Muscle of arm (tissue), 14 donors: ENCODE results near the gene ZNF593. TPM values are rescaled to one million over a fixed set of nuclear protein-coding genes. Genes with fewer than 3 reads are reported as not detected.

Source experiments
- DNase-seq: peaks from one replicate; pipeline ENCODE4 v3.0.0-alpha.2; 2013
- long read RNA-seq, 11 donors: transcript quantifications; one replicate each; lab custom pipeline, GENCODE V29; 2026
- polyA plus RNA-seq, 12 donors: library from polyadenylated mRNA; unstranded; fragments of 120-200 nt; gene quantifications; one replicate each; pipeline ENCODE4 v1.2.1, GENCODE V29; 2013; ENCODE audit not compliant: insufficient read length in 12 of 12

The ZNF593 gene
- polyA plus RNA-seq, result 10 to 100 TPM in 10 of 12 donors, not detected in 2; 11.6 to 18.2 (median 14.3) TPM
- long read RNA-seq, donor 1, transcript ZNF593-202 (3 exons, 675 nt), result major isoform, 27 of 27 reads
- long read RNA-seq, donor 1, partial matches to known transcripts, result 0 of 27 reads
- long read RNA-seq, donor 1, other reads (novel, unspliced or antisense), result 0 of 27 reads
- long read RNA-seq, donor 2, transcript ZNF593-202 (3 exons, 675 nt), result major isoform, 33 of 33 reads
- long read RNA-seq, donor 2, partial matches to known transcripts, result 0 of 33 reads
- long read RNA-seq, donor 2, other reads (novel, unspliced or antisense), result 0 of 33 reads
- long read RNA-seq, donor 3, transcript ZNF593-202 (3 exons, 675 nt), result major isoform, 9 of 9 reads
- long read RNA-seq, donor 3, partial matches to known transcripts, result 0 of 9 reads
- long read RNA-seq, donor 3, other reads (novel, unspliced or antisense), result 0 of 9 reads
- long read RNA-seq, donor 4, transcript ZNF593-202 (3 exons, 675 nt), result major isoform, 12 of 12 reads
- long read RNA-seq, donor 4, partial matches to known transcripts, result 0 of 12 reads
- long read RNA-seq, donor 4, other reads (novel, unspliced or antisense), result 0 of 12 reads
- long read RNA-seq, donor 5, transcript ZNF593-202 (3 exons, 675 nt), result major isoform, 26 of 26 reads
- long read RNA-seq, donor 5, partial matches to known transcripts, result 0 of 26 reads
- long read RNA-seq, donor 5, other reads (novel, unspliced or antisense), result 0 of 26 reads
- long read RNA-seq, donor 6, transcript ZNF593-202 (3 exons, 675 nt), result major isoform, 16 of 16 reads
- long read RNA-seq, donor 6, partial matches to known transcripts, result 0 of 16 reads
- long read RNA-seq, donor 6, other reads (novel, unspliced or antisense), result 0 of 16 reads
- long read RNA-seq, donor 7, transcript ZNF593-202 (3 exons, 675 nt), result major isoform, 16 of 16 reads
- long read RNA-seq, donor 7, partial matches to known transcripts, result 0 of 16 reads
- long read RNA-seq, donor 7, other reads (novel, unspliced or antisense), result 0 of 16 reads
- long read RNA-seq, donor 8, transcript ZNF593-202 (3 exons, 675 nt), result major isoform, 22 of 22 reads
- long read RNA-seq, donor 8, partial matches to known transcripts, result 0 of 22 reads
- long read RNA-seq, donor 8, other reads (novel, unspliced or antisense), result 0 of 22 reads
- long read RNA-seq, donor 9, transcript ZNF593-202 (3 exons, 675 nt), result major isoform, 14 of 15 reads
- long read RNA-seq, donor 9, partial matches to known transcripts, result 0 of 15 reads
- long read RNA-seq, donor 9, other reads (novel, unspliced or antisense), result 0 of 15 reads
- long read RNA-seq, donor 10, transcript ZNF593-202 (3 exons, 675 nt), result major isoform, 10 of 12 reads
- long read RNA-seq, donor 10, partial matches to known transcripts, result 0 of 12 reads
- long read RNA-seq, donor 10, other reads (novel, unspliced or antisense), result 0 of 12 reads
- long read RNA-seq, donor 11, transcript ZNF593-202 (3 exons, 675 nt), result major isoform, 24 of 25 reads
- long read RNA-seq, donor 11, partial matches to known transcripts, result 0 of 25 reads
- long read RNA-seq, donor 11, other reads (novel, unspliced or antisense), result 0 of 25 reads

DNA sequence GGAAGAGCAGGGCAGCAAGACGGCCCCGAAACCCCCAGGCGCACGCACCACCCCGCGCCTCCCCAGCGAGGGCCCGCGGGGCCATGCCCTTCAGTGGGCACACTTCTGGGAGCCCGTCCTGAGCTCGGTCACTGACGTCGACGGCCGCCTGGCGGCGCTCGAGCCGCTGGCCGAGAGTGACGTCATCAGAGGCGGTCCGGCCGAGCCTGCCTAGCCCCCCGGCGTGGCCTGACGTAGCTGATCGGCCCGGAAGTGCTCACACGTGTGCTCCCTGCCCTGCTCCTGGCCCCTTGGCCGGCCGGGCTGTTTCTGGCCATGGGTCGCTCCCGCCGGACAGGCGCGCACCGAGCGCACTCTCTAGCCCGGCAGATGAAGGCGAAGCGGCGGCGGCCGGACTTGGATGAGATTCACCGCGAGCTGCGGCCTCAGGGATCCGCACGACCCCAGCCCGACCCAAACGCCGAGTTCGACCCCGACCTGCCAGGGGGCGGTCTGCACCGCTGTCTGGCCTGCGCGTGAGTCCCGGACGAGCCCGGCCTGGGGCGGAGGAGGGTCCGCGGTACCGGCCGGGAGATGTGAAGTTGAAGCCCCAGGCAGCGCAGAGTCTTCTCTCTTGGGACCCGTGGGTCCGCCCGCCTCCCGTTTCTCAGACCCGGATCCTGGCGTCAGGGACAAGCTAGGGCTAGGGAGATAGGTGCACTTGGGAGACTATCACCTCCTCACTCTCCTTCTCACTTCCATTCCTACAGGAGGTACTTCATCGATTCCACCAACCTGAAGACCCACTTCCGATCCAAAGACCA lies at the start of gene ZNF593:
Gene ZNF593, plus strand, starts transcription at position 240 of the 803 bp plus-strand sequence. Its CDS starts 76 bp downstream, at position 316.
- peak; percentile 90 for DNase-seq

DNA sequence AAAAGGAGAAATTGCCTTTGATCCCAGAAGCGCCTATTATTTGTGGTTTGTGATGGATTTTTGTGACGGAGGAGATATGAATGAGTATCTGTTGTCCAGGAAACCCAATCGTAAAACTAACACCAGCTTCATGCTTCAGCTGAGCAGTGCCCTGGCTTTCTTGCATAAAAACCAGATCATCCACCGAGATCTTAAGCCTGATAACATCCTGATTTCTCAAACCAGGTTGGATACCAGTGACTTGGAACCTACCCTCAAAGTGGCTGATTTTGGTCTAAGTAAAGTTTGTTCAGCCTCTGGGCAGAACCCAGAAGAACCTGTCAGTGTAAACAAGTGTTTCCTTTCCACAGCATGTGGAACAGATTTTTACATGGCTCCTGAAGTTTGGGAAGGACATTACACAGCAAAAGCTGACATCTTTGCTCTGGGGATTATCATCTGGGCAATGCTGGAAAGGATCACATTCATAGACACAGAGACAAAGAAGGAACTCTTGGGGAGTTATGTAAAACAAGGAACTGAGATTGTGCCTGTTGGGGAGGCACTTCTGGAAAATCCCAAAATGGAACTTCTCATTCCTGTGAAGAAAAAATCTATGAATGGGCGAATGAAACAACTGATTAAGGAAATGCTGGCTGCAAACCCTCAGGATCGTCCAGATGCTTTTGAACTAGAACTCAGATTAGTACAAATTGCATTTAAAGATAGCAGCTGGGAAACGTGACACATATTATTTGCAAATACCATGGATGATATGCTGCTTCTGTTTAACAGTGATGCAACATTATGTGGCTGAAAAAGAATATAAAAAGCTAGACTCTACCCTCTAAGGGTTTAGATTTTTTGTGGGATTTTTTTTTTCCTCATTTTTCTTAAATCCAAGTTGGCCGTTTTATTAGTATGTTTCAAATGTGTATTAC lies 47.6 kb upstream of the ZNF593 start:
- DNase-seq, result no peak

DNA sequence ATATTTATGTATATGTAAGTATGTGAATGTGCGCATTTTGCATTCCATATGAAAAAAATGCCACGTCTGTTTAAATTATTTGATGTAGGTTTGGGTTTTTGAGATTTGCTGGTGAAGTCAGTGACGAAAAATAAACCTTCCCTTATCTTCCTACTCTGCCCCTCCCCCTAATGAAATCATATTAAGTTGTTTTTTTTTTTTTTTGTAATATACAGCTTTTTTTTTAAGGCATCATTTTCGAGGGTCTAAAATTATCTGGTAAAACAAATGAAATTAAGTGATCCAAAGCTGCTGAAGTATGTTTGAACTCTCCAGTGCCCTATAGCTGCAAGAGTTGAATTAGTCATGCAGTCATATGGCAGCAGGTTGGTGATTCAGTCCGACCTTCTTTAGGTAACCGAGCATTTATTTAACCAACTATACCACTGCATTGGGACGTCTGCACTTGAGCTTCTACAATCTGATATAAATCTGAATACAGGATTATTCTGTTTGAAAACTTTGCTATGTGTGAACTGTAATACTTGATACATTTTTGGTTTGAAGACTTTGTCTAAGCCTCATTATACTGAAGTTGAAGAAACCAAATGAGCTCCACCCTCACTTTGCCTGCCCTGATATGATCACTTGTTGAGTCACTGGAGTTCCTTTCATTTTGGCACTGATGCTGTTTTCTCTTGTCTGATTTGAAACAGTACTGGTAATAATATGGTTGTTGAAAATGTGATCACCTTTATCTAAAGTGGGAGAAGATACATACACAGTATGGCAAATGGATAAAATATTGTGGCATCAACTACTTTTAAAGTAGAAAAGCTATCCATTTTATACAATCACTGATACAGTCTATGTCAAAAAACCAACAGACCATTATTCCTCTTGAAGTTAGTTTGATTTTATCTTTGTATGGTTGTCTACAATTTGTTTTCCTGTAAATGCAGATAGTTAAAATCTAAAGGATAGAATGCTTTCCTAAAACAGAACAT lies 46.4 kb upstream of the ZNF593 start:
- no peak for DNase-seq

DNA sequence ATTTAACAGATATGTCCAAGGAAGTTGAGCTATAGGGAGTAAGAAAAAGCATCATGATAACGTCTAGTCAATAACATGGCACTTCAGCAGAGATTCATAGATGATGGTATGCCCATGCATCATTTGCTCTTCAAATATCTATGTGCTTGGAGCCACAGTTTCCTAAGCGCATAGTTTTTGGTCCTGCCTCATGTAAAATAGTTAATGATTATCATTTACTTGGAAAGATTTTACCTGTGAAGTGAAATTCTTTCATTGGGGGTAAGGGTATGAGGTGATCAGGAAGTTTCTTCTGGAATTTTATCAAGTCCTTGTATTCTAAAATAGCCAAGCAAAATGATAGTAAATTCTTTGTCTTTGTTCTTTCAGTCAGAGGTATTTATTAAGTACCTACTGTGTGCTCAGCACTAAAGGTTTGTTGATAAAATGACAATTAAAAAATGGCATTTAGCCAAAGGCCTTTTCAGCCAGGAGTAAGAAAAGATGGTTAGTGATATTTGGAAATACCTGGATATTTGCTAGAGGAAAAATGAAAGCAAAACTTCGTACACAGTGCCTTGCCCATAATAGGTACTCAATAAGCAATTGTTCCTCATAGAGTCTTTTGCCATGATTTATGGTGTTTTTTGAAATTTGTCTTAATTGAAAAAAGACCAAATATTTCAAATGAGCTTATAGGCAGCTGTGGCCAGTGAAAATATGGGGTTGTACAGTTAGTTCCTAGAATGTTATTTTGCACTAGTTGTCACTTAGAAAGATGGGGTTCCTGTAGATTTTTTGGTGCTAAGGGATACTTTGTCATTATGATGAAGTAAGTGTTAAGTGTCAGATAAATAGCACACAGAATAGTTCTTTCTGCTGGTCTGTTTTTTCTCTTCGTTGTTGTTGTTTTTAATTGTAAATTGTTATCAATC lies 45.0 kb upstream of the ZNF593 start:
- no peak for DNase-seq

DNA sequence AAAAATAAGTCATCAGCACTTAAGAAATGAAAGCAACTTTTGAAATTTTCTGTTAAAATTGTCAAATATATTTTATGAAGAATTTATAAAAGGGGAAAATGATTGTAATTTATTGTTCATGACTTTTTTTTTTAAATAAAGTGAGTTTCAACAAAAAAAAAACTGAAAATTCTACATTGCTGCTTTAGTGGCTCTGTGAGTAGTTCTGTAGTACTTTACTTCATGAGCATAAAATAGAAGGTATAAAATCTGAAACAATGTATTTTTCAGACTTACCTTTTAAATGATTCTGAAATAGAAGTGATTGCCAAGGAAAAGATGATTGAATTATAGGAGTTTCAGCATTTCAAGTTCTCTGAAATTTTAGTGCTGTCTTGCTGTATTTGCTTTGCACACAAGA lies 44.3 kb upstream of the ZNF593 start:
- no peak for DNase-seq

DNA sequence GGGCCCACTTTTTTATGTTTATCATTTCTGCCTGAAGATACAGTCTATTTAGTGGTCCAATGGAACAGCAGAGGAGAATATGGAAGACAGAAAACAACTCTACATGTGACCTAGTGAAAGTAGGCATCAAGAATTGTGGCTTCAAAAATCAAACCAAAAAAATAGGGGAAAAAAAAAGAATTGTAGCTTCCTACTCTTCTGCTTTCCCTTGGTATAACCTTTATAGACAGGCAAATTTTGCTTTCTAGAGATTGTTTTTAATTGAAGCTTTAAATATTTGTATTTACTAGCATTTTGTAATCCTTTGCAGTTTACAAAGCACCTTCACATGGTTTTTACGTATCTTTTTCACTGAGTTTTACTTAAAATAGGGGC lies 43.8 kb upstream of the ZNF593 start:
- DNase-seq, result no peak

DNA sequence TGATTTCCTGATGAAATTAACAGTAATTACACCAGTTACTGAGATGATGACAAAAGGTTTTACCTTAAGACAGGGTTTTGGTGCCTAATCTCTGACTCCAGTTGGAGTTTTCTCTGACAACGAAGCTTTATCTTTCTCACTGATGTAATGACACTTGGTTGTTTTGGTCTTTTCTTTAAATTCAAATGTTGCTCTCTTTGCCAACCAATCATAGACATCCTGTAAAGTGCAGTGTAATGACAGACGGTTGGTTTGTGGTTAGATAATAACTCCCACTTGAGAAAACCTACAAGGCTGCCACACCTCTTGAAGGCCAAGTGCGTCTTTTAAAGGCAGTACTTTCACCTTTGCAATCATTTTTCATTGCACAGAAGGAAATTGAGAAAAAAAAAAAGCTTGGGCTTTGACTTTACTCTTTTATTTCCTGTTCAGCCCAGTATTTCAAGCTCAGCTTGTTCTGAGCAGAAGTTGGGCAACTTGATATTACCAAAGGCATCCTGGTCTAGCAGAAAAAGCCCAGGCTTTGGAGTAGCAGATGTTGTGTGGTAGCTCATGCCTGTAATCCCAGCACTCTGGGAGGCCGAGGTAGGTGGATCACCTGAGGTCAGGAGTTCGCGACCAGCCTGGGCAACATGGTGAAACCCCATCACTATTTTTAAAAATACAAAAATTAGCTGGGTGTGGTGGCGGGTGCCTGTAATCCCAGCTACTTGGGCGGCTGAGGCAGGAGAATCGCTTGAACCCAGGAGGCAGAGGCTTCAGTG lies 43.2 kb upstream of the ZNF593 start:
- no peak for DNase-seq

DNA sequence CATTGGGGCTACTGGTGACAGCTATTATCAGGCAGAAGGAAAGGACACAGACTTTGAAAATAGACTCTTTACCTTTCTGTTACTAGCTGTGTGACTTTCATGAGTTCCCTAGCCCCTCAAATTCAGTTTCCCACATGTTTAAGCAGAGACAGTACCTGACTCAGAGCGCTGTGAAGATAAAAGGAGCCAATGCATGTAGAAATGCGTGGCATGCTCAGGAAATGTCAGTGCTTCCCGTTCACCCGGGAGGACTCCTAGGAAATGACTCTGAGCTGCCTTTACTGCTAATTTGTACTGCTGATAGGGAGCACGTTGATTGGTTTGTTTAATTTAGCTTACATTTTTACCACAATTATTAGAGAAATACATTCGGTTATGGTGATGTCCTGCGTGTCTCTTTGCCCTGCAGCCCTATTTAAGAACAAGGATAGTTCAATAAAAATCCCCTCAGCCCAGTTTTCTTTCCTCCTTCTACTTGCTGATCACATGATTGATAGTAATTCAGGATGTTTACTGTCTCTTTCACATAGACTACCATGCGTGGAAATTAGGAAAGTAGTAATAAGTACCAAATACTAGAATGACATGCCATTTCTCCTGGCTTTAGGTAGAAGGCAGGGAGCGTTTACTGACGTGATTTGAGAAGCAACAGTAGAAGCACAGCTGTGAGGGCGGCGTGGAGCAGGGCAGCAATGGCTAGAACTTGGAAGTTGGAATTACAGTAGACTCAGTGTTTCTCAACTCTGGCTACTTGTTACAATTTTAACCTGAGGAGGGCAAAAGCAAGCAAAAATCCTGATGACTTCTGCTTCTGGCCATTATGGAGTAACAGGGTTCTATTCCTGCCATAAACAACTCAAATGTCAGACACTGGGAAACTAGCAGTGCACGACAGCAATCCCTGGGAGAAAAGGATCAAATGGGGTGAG lies 42.2 kb upstream of the ZNF593 start:
- no peak for DNase-seq

DNA sequence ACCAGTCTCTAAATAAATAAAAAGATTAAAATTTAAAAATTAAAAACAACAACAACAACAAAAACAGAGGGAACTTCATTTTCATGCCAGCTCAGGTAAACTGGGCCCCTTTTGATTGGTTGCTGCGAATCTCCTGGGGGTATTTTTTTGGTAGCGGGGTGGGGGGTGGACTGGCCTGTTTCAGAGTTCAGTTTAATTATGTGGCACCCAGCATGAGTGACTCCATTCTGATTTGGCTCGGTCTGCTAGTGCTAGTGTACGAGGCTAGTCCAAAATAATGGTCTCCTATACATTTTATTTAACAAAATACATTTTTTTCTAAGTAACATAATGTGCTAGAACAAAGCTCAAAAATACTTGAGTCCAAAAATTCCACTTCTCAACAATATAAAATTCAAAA lies 39.9 kb upstream of the ZNF593 start:
- DNase-seq, result no peak

DNA sequence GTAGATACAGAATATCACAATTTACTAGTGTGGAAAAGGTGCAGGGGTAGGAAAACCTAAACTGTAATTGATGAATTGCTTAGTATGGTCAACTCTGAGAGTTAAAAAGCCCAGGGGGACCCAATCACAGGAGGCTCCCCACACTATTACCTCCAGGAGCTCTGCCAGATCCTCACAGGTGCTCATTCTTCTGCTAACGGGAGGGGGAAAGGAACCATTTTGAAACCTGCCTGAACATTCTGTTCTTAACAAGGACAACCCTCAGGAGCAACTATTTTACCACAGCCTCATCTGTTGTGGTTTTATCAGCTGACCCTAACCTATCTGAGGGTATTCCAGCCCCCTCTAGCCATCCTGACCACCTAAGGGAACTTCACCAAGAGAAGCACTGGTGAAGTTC lies 39.0 kb upstream of the ZNF593 start:
- no peak for DNase-seq

DNA sequence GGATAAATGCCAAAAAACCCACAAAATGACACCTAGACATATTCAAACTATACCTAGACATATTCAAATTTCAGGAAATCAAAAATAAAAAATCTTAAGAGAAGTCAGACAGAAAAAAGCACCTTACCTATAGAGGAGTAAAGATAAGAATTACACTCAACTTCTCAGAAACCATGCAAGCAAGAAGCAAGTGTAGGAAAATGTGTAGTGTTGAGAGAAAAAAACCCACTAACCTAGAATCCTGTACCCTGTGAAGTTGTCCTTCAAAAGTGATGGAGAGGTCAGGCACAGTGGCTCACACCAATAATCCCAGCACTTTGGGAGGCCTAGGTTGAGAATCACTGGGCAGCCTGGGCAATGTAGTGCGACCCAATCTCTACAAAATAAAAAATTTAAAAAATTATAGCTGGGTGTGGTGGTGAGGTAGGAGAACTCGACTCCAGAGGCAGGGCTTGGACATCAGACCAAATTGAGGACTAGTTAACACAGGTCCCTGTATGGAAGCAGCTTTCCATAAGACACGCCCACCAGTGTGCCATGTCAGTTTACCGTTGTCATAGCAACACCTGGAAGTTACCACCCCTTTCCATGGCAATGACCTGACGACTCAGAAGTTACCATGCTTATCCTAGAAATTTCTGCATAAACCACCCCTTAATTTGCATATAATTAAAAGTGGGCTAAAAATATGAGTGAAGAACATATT lies 37.4 kb upstream of the ZNF593 start:
- DNase-seq, result no peak

DNA sequence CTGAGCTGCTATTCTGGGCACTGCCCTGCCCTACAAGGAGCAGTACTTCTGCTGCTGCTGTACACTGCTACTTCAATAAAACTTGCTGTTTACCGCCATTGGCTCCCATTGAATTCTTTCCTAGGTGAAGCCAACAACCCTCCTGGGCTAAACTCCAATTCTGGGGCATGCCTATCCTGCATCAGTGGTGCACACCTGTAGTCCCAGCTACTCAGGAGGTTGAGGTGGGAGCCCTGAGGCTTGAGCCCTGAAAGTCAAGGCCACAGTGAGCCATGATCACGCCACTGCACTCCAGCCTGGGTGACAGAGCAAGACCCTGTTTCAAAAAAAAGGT lies 36.9 kb upstream of the ZNF593 start:
- DNase-seq, result no peak

DNA sequence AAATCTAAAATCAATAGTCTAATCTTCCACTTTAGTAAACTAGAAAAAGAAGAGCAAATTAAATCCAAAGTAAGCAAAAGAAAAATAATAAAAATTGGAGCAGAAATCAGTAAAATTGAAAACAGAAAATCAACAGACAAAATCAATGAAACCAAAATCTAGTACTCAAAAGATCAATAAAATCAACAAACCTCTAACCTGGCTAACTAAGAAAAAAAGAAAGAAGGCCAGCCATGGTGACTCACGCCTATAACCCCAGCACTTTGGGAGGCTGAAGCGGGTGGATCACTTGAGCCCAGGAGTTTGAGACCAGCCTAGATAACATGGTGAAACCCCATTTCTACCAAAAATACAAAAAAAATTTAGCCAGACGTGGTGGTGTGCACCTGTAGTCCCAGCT lies 35.2 kb upstream of the ZNF593 start:
- DNase-seq, result no peak

DNA sequence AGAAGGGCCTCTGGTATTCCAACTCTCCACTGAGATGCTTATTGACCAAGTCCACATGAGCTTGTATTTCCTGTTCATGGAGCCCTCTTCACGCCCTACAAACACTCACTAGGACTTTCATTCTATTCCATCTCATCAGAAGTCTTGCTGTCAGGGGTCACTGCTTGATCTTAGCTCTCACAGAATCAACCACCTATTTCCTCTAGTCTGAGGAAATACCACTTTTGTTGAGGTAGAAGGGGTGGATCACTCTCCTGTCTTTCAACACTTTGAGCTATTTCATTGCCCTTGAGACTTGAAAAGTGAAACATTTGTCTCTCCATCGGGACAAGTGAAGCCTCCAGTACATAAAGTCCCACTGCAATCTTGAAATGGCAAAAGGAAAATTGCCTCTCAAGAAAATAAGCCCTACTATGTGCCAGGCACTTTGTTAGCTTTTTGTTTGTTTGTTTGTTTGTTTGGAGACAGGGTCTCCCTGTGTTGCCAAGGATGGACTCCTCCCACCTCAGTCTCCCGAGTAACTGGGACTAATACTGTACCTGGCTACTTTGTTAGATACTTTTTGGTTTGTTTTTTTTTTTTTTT lies 30.6 kb upstream of the ZNF593 start:
- no peak for DNase-seq
